Tongue (tissue), 2 donors: Measurements from ENCODE around the gene QPCT. TPM values are rescaled to one million over a fixed set of nuclear protein-coding genes. Genes with fewer than 3 reads are reported as not detected.
"Not testable (repeated sequence)": the region's sequence is repeated elsewhere in the genome, so short reads cannot be mapped to it uniquely, and the experiment has no call there.

Source experiments
- DNase-seq: peaks from one replicate; pipeline ENCODE4 v3.0.0-alpha.2; 2015
- total RNA-seq: library from RNA; depleted of rRNA; stranded (reverse); fragments of >200 nt; gene quantifications from one replicate; pipeline ENCODE4 v1.2.3, GENCODE V29; 2014

The QPCT gene
- 5.6 TPM for total RNA-seq

GRCh38 chr2:37344453-37345361 lies at the start of gene QPCT:
QPCT (plus strand) TSS chr2:37344630; CDS start chr2:37344732, 102 bp downstream.
- DNase-seq, result peak; percentile 43

- DNase-seq, result not testable (repeated sequence)
Observed at GRCh38 chr2:37294858-37295257, 49.6 kb upstream of the QPCT start.

- no peak for DNase-seq
Observed at GRCh38 chr2:37295469-37296073, 48.9 kb upstream of the QPCT start.

GRCh38 chr2:37297632-37298031 lies 46.8 kb upstream of the QPCT start:
- no peak for DNase-seq

GRCh38 chr2:37300146-37300545 lies 44.3 kb upstream of the QPCT start:
- DNase-seq, result no peak

- DNase-seq, result no peak
Observed at GRCh38 chr2:37300578-37300977, 43.9 kb upstream of the QPCT start.

GRCh38 chr2:37301408-37301807 lies 43.0 kb upstream of the QPCT start:
- no peak for DNase-seq

- DNase-seq, result no peak
Observed at GRCh38 chr2:37302701-37303252, 41.7 kb upstream of the QPCT start.

GRCh38 chr2:37306024-37306423 lies 38.4 kb upstream of the QPCT start:
- peak; percentile 25 for DNase-seq

- no peak for DNase-seq
Observed at GRCh38 chr2:37307500-37307899, 36.9 kb upstream of the QPCT start.

GRCh38 chr2:37315364-37315763 lies 29.1 kb upstream of the QPCT start:
- DNase-seq, result no peak

GRCh38 chr2:37316181-37316580 lies 28.2 kb upstream of the QPCT start:
- no peak for DNase-seq

- no peak for DNase-seq
Observed at GRCh38 chr2:37317746-37318145, 26.7 kb upstream of the QPCT start.

GRCh38 chr2:37318401-37318800 lies 26.0 kb upstream of the QPCT start:
- DNase-seq, result no peak

- no peak for DNase-seq
Observed at GRCh38 chr2:37319754-37320609, 24.4 kb upstream of the QPCT start.

GRCh38 chr2:37321029-37321682 lies 23.3 kb upstream of the QPCT start:
- DNase-seq, result no peak

- DNase-seq, result no peak
Observed at GRCh38 chr2:37322368-37322767, 22.1 kb upstream of the QPCT start.

- DNase-seq, result no peak
Observed at GRCh38 chr2:37323176-37323780, 21.2 kb upstream of the QPCT start.

GRCh38 chr2:37323781-37324535 lies 20.5 kb upstream of the QPCT start:
- peak; percentile 56 for DNase-seq

- DNase-seq, result peak; percentile 88
Observed at GRCh38 chr2:37324536-37324785, 20.0 kb upstream of the QPCT start.
